Stimulated activated CD8-positive, alpha-beta memory T cell treated with anti-CD3 and anti-CD28 coated beads, Interleukin-15, amount 100 ng/mL, for 48 hours (primary cell): ENCODE results near the gene F5.
"Not testable (repeated sequence)": the region's sequence is repeated elsewhere in the genome, so short reads cannot be mapped to it uniquely, and the experiment has no call there.

ENCODE experiments used
- DNase-seq, 2 donors: peaks; one replicate each; pipeline ENCODE4 v3.0.0-alpha.2; 2020; ENCODE audit warnings: low read depth in 2 of 2

F5 gene

DNA sequence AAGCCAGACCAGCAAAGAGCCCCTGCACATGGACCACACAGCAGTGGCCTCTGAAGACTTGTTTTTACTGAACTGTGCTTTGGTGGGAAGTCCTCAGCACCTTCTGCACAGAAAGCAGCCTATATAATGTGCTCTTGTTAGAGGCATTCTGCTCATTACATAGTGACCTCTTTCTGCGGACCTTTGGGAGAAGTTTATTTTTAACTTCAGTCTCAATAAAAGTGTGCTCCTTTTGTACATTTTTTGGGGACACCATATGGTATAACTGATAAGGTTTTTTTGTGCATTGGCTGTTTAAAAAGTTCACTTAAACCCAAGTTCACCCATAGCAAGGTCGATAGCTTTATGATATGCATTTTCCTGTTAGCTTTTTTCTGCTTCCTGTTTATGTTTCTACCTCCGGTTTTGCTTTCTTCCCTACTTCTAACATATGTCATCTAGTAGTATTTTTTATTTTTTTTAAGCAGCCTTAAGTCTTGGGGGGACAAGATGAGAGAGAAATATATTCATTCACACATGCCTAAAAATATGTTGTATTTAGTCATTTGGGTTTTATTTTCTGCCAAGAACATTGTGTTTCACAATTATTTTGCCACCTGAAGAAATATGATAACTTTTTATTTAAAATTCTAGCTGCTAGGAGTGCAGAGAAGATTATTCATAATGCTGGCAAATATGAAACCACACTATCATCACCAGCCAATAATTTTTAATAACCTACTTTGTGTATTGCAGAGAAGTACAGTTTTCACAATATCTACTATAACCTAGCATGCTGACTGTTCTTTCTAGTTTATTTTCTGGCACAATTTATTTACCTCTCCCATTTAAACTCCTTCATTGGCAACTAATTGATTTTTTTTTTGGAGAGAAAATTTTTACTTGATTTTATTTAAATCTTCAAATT is 77.6 kb downstream of the F5 start:
- no peak for DNase-seq

GRCh38 chr1:169507413-169507812 is 78.9 kb downstream of the F5 start:
- DNase-seq = no peak

DNA sequence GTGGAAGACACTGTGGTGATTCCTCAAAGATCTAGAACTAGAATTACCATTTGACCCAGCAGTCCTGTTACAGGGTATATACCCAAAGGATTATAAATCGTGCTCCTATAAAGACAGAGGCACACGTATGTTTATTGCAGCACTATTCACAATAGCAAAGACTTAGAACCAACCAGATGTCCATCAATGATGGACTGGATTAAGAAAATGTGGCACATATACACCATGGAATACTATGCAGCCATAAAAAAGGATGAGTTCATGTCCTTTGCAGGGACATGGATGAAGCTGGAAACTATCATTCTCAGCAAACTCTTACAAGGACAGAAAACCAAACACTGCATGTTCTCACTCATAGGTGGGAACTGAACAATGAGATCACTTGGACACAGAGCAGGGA is 82.7 kb downstream of the F5 start:
- DNase-seq = not testable (repeated sequence)

GRCh38 chr1:169499807-169500206 is 86.5 kb downstream of the F5 start:
- no peak for DNase-seq

DNA sequence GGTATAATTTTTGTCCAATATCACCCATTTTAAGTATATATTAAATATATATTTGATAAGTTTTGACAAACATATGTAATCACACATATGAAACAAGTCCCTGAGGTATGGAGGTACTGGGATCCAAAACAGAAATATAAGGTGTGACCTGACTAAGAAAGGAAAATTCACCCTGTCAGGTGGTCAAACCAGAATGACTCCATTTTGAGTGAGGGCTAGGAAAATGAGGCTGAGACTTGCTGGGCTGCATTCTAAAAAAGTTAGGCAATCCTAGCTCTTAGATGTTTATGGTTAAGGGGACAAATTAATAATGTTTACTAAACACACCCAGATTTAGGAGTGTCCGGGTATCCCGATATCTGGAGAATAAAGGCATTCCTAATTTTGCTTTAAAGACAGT is 89.0 kb downstream of the F5 start:
- no peak for DNase-seq

- no peak for DNase-seq
These were observed 90.4 kb downstream of the F5 start for GRCh38 chr1:169495916-169496315.

DNA sequence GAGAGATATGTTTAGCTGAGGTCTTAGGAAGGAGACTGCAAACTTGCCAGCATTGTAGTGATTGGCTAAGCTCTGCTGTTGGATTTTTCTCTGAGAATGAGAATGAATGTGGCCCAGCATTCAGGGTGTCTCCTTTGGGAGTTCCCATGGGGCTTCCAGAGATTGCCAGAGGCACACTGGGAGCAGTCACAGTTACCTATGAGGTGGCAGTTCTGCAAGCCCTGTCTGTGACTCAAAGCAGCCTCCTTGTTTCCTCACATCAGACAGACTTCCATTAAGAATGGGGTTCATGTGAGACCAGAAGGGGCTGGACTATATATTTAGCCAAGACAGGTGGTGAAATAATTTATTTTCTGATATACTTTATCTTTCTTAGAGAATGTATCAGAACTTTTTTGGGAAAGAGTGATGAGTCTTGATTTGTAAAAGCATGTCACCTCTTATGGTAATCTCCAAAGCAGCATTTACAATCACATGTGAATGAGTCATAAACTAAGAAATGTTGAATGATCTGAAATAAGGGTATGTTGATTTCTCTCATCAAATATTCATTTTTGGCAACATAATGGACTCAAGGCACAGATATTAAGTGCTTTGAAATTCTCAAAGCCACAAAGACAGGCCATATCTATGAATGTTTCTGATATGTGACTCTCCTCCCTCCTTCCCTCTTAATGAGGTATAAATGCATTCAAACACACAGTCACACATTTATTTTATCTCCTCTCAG is 91.1 kb downstream of the F5 start:
- no peak for DNase-seq

- DNase-seq = no peak
These were observed 91.9 kb downstream of the F5 start for GRCh38 chr1:169494343-169494742.

DNA sequence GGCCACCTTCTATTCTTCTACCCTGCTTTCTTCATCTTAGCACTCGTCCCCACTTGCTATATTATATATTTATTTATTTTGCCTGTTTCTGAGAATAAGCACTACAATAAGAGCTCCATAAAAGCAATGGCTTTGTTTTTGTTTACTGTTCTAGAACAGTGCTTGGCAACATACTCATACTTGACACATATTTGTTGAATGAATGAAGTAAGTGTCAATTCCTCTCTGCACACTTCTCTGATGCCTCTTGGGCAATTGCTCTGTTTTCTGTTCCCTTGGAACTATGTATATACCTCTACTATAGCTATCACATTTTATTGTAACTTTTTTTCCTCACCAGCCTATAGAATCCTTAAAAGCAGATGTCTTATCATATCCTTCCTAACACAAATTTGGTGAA is 93.0 kb downstream of the F5 start:
- DNase-seq = no peak

GRCh38 chr1:169491845-169492281 is 94.4 kb downstream of the F5 start:
- peak; percentile 12 to 50 for DNase-seq

GRCh38 chr1:169488157-169488556 is 98.1 kb downstream of the F5 start:
- no peak for DNase-seq

GRCh38 chr1:169487561-169487960 is 98.7 kb downstream of the F5 start:
- DNase-seq = no peak

- no peak for DNase-seq
These were observed 99.1 kb downstream of the F5 start for GRCh38 chr1:169487133-169487532.

DNA sequence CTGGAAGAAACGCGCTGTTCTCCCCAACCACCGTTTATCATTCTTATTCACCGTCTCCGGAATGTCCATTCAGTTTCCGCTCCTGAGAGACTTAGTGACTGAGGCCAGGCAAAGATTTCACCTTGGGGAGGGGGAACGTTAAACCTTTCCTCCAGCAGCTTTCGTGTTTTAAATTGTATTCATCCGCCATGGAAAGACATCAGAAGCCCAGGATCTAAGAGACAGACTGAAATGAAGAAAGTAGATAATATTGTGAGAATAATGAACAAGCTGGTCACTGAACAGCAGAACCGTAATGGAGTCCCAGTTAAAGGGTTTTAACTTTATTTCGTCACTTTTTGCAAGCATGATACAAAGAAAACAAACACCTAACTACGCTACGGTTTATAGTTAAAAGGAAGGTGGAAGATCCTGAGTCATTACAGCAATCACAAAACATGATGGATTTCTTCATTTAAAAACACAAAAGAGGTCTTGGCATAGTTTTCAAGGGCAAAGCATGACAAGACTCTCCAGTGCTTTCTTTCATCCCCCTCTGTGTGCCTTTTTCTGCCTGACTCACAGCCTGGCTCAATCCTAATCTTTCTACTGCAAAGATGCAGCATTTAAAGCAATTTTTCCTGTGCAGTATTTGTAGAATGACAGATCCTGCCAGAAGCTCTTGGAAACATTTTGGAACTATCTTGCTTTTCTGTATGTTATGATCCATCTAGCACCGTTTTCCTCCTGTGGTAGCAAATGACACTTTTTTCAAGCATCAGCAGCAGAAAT is 99.8 kb downstream of the F5 start:
- no peak for DNase-seq

DNA sequence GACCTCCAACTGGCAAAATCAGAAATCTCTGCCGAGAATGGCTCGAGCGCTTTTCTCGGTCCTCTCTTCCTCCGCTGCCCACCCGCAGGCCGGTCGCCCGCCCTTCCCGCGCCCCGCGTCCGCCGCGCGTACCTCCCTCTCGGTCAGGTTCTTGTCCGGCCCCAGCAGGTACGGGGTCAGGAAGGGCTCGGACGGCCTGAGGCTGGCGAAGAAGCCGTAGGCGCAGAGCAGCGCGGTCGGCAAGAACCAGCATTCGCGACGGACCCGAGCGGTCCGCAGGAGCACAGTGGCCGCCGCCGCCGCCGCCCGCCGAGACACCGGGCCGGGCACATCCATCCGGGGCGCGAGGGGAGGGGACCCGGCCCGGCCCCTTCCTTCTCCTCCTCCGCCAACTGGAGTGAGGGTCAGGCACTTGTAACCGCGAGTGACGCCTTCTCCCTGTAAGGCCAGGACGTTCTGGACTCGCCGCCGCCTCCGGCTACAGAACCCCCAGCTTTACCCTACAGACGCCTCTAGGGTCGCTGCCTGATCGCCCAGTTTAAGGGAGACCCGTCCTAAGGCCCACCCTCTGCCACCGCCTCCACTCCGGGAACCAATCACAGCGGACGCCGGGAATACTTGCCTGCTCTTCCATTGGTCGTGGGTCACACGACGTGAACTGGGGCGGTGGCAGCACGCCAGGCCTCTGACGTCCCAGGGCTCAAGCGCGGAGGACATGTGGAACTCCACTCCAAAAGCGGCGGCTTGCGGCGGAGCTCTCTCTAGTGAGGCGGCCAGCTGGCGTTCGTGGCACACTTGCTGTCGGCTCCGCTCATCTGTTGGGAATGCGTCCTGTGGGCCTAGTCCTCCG is 100.6 kb downstream of the F5 start, which contains the start of gene SLC19A2:
SLC19A2 (minus strand) TSS at position 514 of the 850 bp plus-strand sequence; CDS start at position 336, 178 bp downstream.
- peak; percentile 91 to 92 for DNase-seq

DNA sequence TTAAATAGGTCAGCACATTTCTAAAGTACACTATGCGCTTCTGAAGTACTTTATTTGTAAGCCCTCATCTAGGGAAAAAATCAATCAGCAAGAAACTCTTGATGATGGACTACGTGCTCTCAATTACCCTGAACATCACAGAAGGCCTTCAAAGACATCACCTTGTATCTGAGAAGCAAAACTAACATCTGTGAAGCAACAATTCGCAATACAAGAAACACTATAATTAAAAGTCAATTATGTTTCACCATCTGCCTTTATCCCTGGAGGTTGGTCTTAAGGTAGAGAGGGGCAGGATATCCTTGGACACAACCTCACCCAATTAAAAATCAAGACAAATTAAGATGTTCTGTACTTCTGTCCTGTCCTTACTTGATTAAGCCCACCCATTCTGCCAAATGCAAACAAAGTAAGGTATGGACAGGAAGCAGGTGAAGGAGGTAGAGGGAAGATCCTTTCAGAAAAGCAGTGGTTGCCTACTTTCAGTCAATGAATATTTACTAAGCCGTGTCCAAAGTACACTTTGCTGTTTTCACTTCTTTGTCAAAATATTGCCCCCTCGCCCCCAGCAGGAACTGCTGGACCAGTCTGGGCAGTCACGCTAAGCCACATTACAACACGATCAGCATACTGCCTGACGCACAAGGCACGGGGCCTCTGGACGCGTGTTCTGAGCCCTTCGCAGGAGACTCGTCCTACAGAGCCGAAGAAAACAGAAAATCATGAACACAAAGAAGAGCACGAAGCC is 101.4 kb downstream of the F5 start:
- DNase-seq = peak; percentile 2 to 6

GRCh38 chr1:169484101-169484500 is 102.2 kb downstream of the F5 start:
- no peak for DNase-seq

DNA sequence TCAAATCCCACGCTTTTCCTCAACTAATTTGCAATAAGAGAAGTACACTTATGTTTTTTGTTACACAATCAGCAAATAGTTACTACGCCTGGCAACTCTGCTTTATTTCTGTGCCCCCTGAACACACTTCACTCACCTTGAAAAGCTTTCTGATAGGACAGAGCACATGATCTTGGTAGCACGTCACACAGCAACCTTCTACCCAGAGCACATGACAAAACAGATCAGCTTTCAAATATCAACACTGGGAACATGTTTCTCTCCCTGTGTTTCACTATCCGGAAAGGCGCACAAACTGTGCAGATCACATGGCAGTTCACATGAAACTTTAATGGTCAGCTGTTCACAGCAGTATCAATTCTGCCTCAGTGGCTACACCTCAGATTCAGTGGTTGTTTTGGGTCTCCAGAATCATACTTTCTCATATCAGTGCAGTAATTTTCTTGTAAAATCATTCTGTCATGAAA is 102.7 kb downstream of the F5 start:
- DNase-seq = no peak

GRCh38 chr1:169479363-169480066 is 106.8 kb downstream of the F5 start:
- no peak for DNase-seq
